HG03342 (cell line): ENCODE results near the gene CRYGA.
A peak's percentile ranks its signal among the peaks of the same experiment; 100 is the strongest.

Experiments
- ATAC-seq: cut with Tn5 transposase; IDR thresholded peaks from one replicate; pipeline ENCODE4 v1.9.1; 2021; ENCODE audit warnings: mild to moderate bottlenecking, moderate library complexity; ENCODE audit not compliant: unreplicated experiment

The CRYGA gene

DNA sequence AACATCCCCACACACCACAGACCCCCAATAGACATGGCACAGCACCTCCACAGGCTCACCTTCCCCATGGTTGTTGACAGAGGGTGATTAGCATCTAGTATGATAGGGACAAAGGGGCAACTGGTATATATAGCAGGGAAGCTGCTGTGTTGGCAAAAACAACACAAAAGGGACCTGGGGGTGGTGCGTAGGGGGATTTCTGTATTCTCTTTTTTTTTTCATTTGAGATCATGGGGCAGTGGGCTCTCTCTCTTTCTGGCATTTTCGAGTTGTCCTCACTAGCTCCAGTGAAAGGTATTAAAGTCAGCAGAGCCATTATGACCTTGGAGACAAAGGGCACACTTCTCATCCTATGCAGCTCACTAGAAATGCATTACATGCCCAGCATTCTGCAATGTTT, at the start of gene CRYGA:
TSS of gene CRYGA (minus strand) at position 101 of the 400 bp plus-strand sequence. CDS start at position 68, 33 bp downstream.
- ATAC-seq: no peak

DNA sequence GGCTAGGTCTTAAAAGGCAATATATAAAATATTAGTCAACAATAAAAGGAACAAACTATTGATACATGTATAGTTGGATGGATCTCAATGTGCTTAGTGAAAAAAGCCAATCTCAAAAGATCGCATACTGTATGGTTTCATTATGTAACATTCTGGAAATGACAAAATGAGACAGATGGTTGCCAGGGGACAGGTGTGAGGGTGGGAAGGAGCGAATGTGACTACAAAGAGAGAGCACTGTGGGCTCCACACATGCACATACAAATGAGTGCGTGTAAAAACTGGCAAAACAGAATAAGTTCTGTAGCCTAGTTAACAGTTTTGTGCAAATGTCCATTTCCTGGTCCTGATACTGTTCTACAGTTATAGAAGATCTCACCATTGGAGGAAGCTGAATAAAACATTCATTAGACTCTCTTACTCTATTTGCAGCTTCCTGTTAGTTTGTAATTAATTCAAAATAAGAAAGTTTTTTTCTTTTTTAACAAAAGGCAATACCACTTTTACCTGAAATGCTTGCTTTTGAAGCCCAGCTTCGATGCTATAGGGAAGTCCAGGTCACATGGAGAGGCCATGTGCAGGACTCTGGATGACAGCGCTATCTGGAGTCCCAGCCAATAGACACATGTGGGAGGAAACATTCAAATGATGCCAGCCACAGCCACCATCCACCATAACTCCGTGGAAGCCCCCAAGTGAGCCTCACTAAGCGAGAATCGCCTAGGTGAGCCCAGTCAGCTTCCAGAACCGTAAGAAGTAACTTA, 47.5 kb upstream of the CRYGA start:
- ATAC-seq: no peak

- no peak for ATAC-seq
These were observed 45.1 kb upstream of the CRYGA start for GRCh38 chr2:208208335-208209085.

DNA sequence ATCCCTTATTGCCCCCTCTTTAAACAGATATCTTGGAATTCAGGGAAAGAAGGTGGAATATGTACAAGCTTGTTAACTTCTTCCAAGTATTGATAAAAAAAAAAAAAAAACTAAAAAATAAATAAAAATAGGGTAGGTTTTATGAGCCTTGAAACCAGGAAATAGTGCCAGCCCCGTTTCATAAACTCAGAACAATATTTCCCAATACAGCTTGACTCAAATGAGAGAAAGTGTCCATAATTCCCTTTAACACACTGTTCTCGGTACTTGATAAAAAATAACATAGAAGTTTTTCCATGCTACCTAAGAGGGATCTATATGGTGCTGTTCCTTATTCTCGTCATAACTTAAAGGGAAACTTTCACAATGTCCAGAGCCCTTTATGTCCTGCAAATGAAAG, 44.4 kb upstream of the CRYGA start:
- ATAC-seq: no peak

DNA sequence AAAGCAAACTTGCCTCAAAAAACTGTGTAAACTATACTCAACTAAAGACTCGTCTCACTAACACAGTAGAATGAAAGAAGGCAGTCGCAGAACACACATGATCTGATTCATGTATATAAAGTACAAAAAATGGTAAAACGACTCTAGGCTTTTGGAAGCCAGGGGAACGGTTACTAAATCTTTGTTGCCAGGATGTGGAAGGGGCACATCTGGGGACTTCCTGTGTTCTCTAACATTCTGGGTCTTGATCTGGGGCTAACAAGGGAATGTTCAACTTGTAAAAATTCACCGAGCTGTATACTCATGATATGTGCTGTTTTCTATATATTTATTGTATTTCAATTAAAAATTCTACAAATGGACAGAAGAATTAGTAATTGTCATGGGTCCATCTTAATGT, 40.8 kb upstream of the CRYGA start:
- ATAC-seq: no peak

DNA sequence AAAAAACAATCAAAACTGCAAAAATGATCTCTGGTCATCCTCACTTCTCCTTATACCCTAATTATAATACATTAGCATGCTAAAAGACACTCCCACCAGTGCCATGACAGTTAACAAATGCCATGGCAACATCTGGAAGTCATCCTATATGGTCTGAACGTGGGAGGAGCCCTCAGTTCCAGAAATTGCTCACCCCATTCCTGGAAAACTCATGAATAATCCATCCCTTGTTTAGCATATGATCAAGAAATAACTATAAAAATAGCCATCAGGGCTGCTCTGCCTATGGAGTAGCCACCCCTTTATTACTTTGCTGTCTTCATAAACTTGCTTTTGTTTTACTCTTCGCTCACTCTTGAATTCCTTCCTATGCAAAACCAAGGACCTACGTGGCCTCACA, 32.1 kb upstream of the CRYGA start:
- ATAC-seq: no peak

GRCh38 chr2:208192611-208193236, 29.3 kb upstream of the CRYGA start:
- no peak for ATAC-seq

- ATAC-seq: no peak
These were observed 26.6 kb upstream of the CRYGA start, which contains the start of gene C2orf80 for GRCh38 chr2:208189810-208190503. C2orf80 (minus strand) TSS chr2:208190030; CDS start chr2:208186986, 3,044 bp downstream.

DNA sequence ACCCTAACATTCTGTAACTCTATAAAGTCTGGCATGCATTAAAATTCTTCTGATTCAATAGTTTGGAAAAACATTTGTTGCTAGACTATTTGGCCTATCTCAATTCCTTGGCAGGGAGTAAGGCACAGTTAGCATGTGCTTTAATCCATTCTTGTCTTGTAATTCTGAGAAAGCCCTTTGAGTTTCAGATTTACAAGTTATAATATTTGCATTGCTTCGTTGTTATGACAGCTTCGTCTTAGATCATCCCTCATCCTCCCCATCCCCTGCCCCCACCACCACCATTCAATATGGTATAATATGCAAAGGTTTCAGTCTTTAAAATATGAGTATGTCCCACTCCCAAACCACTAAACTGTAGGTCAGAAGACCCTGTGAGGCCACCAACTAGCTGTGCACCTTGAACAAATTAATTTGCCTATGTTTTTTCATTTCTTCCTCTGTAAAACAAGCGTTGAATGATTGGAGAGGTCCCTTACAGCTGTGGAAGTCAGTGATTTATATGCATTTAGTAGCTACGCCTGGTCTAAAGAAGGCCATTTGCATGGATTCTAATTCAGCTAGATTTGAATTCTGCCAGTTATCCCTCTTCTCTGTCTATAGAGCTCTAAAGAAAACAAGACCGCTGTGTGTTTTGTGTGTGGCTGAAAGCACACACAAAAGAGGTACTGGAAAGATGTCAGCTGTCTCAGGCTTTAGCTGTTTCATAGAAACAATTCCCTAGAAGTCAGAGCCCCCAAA, 25.9 kb upstream of the CRYGA start:
- ATAC-seq: no peak

- no peak for ATAC-seq
These were observed 23.5 kb upstream of the CRYGA start for GRCh38 chr2:208186893-208187292.

- no peak for ATAC-seq
These were observed 23.1 kb upstream of the CRYGA start for GRCh38 chr2:208186465-208186864.

- no peak for ATAC-seq
These were observed 20.8 kb upstream of the CRYGA start for GRCh38 chr2:208183972-208184705.

DNA sequence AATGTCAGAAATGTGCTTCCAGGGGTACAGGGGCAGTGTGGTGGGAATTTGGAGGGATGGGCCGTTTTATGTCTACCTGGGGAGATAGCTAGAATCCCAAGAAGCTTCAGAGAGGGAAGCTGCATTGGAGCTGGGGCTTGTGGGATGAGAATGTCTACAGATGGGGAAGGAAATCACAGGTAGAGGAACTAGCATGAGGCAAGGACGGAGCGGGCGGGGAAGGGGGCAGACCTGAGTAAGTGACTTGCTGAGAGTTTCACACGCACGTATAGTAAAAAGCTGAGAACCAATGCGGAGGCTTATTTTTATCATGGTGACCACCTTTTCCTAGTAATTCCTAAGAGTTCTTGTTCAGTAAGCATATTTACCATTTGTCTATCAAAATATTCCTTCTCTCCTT, 20.1 kb upstream of the CRYGA start:
- ATAC-seq: no peak

GRCh38 chr2:208182835-208183234, 19.4 kb upstream of the CRYGA start:
- no peak for ATAC-seq

GRCh38 chr2:208179028-208179609, 15.7 kb upstream of the CRYGA start:
- no peak for ATAC-seq

DNA sequence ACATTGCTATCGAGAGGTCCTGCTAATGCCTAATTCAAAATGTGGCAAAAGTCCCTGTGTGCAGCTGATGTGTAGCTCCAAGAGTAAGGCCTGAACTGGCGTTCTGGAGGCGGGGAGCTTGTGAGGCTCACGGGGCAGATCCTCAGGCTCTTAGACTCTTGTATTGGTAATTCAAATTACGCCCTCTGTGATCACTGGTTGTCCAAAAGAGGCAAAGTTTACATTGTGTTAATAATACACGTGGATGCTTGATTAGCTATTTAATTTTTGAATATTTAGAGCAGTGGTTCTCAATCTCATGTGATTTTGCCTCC, 12.4 kb upstream of the CRYGA start:
- no peak for ATAC-seq

DNA sequence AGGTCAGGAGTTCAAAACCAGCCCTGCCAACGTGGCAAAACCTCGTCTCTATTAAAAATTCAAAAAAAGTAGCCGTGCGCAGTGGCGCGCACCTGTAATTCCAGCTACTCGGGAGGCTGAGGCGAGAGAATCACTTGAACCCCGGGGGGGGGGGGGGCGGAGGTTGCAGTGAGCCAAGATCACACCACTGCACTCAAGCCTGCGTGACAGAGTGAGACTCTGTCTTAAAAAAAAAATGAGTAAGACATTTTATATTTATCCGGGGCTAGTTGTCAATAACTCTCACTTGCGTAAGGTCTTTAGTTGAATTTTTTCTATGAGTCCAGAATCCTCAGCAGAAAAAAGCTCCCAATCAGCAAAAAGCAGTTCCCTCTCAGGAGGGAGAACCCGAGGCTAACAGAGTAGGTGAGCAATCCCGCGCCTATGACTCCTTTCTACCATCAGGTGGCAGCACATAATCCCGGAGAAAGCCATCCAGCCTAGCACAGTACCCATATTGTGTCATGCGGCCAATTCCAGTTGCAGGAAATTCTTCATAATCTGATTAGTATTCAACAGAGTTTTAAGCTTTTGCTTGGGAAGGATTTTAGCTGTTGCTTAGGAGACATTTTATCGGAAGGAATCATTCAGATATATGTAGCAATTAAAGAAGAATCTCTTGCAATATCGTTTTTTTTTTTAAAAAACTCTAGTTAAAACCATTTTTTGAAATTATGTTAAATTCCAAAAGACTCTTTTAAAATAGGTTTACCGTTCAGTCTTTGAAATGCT, 11.9 kb upstream of the CRYGA start:
- ATAC-seq: peak; percentile 99

DNA sequence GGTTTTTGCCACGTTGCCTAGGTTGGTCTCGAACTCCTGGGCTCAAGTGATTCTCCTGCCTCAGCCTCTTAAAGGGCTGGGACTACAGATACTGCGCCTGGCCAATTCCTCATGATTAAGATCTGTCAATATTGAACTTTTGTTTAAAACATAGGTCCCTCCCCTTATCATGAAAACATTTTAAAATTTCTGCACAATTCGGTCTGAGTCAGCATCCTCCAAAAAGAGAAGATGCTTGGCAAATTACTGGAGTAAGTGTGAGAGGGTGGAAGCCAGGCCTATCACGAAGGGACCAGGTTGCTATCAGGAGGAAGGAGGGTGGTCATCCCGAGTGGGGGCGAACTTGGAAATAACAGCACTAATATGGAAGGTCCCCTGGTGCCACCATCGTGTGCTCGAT, 10.8 kb upstream of the CRYGA start:
- ATAC-seq: no peak

DNA sequence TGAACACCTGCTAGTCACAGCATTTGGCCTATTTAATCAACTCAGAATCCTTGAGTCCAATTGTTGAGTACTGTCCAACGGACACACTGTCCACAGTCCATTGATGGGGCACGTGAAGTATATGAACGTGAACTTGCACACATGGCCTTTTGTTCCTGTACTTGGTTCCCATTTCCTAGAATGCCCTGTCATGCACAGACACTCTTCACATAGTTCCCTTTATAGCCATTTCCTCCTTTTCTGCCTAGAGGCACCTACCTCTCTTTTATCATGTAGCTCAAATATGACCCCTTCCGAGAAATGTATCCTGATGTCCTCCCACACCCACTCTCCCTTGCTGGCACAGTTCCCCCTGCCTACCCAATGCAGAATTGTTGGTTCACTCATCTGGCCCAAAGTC, 8.7 kb upstream of the CRYGA start:
- no peak for ATAC-seq
